Measurements from ENCODE around the gene LRMDA. TPM values are rescaled to one million over a fixed set of nuclear protein-coding genes. Genes with fewer than 3 reads are reported as not detected.

Gene LRMDA
- total and polyA plus RNA-seq, 2 of the 4 experiments (the other 2 are of a cell fraction), result 0.07 TPM; not detected in 1

GRCh38 chr10:76563286-76563685 is 1131.9 kb downstream of the LRMDA start:
- Histone ChIP-seq H3K9ac (ENCODE audit: low read depth, low read length) (no peak overlapping the region), H2AFZ (replicated peaks; ENCODE audit: low read length, poor library complexity) (no peak overlapping the region), H2BK5ac (ENCODE audit: low read depth, low read length, poor library complexity, severe bottlenecking) (no peak overlapping the region), H3K36me3 (ENCODE audit: control insufficient read depth, insufficient read depth, low read length) (no peaks in the 10 kb centered on the region), H2AK5ac (ENCODE audit: low read depth, low read length) (no peak overlapping the region), H2AK9ac (replicated peaks; ENCODE audit: low read depth, low read length, poor library complexity) (no peak overlapping the region), H2BK120ac (ENCODE audit: low read depth, low read length) (no peak overlapping the region), H3K4ac (ENCODE audit: low read depth, low read length) (no peak overlapping the region), H4K20me1 (ENCODE audit: insufficient read depth, low read length) (no peaks in the 10 kb centered on the region), H3K27ac (ENCODE audit: insufficient read depth, low read length) (no peak overlapping the region), H3K14ac (replicated peaks; ENCODE audit: low read depth, low read length) (no peak overlapping the region), H2BK15ac (ENCODE audit: low read depth, low read length) (no peak overlapping the region), H3K4me2 (ENCODE audit: low read depth, low read length) (no peak overlapping the region), H3K9me3 (ENCODE audit: control insufficient read depth, insufficient read depth, low read length) (no peaks in the 10 kb centered on the region), H4K91ac (ENCODE audit: insufficient read depth, low read depth, low read length) (no peak overlapping the region), H3K27me3 (ENCODE audit: control insufficient read depth, insufficient read depth, low read length) (0 out of 2 replicates have a peak, but pooled peaks cover 2% of the 10 kb centered on the region), H3K79me1 (ENCODE audit: low read depth in 1 of 2, low read length in 2 of 2) (no peaks in the 10 kb centered on the region), H3K4me1 (ENCODE audit: control insufficient read depth, insufficient read depth, low read length) (peaks cover 12% of the 10 kb centered on the region), H3K56ac (ENCODE audit: extremely low read depth, insufficient read depth, low read length) (no peak overlapping the region), H3K4me3 (ENCODE audit: insufficient read depth, low read depth, low read length) (no peak overlapping the region), H4K5ac (ENCODE audit: low read depth, low read length) (no peak overlapping the region), H2BK20ac (ENCODE audit: low read depth, low read length) (no peak overlapping the region), H3K18ac (ENCODE audit: low read depth, low read length) (no peak overlapping the region), H4K8ac (ENCODE audit: low read depth in 2 of 2, low read length in 2 of 2) (no peak overlapping the region), H3K9me1 (ENCODE audit: insufficient read depth, low read length) (peaks cover 8% of the 10 kb centered on the region), H3K23ac (ENCODE audit: low read depth, low read length) (no peak overlapping the region)
- no TSS peak for BruUV-seq (replicated peaks)
- dilution Hi-C loops (cut with HindIII; ENCODE audit: low sequenced_read_pairs, unreplicated experiment), result no loop called here
- in situ Hi-C loops (cut with MboI; ENCODE audit: low sequenced_read_pairs), result loop anchor here (25.0 kb wide), 2 partner anchors 424 to 1151 kb away; partner anchors contain the start of gene ZNF503
- no peak for ATAC-seq (ENCODE audit: low read depth)
- POLR2A ChIA-PET (ENCODE audit: unreplicated experiment), result no interaction called here
- no peak for DNase-seq
- intact Hi-C loops (cut with micrococcal nuclease), result no loop called here
- CTCF ChIA-PET, result no interaction called here
- TF ChIP-seq MAFK (IDR thresholded peaks at IDR 0.05; ENCODE audit: low read depth, low read length) (peak; percentile 72), RAD21 (IDR thresholded peaks at IDR 0.05; ENCODE audit: low read length) (no peak)

All from IMR-90 (cell line).